Glutamatergic neuron (in vitro differentiated cells): ENCODE measurements around the gene PAQR4. TPM values are rescaled to one million over a fixed set of nuclear protein-coding genes. Genes with fewer than 3 reads are reported as not detected.
A peak's percentile ranks its signal among the peaks of the same experiment; 100 is the strongest.

ENCODE experiments used
- DNase-seq: peaks from one replicate; pipeline ENCODE4 v3.0.0; 2022
- H3K27ac Mint-ChIP-seq: one replicate; pipeline ENCODE4 v1.8.0; 2020; ENCODE audit warnings: mild to moderate bottlenecking, mixed read lengths, inconsistent platforms; ENCODE audit not compliant: unreplicated experiment
- H3K27me3 Mint-ChIP-seq: one replicate; pipeline ENCODE4 v1.8.0; 2020; ENCODE audit warnings: mild to moderate bottlenecking, moderate library complexity, mixed read lengths, inconsistent platforms; ENCODE audit not compliant: unreplicated experiment
- H3K36me3 Mint-ChIP-seq: one replicate; pipeline ENCODE4 v1.8.0; 2020; ENCODE audit warnings: mild to moderate bottlenecking, mixed read lengths, inconsistent platforms; ENCODE audit not compliant: unreplicated experiment
- H3K4me1 Mint-ChIP-seq: one replicate; pipeline ENCODE4 v1.8.0; 2020; ENCODE audit warnings: mild to moderate bottlenecking, low read depth, mixed read lengths, inconsistent platforms; ENCODE audit not compliant: unreplicated experiment
- H3K4me3 Mint-ChIP-seq: one replicate; pipeline ENCODE4 v1.8.0; 2020; ENCODE audit warnings: mild to moderate bottlenecking, mixed read lengths, inconsistent platforms; ENCODE audit not compliant: unreplicated experiment
- H3K9me3 Mint-ChIP-seq: one replicate; pipeline ENCODE4 v1.8.0; 2020; ENCODE audit warnings: mild to moderate bottlenecking, moderate library complexity, mixed read lengths, inconsistent platforms; ENCODE audit not compliant: unreplicated experiment
- total RNA-seq: library from RNA; stranded (reverse); fragmentation: NEBNext Ultra II Directional; extraction: Animal tissue kit (Norgen Biotek cat#: 25700); gene quantifications from one replicate; pipeline ENCODE4 v1.2.1, GENCODE V29; 2021; ENCODE audit not compliant: unreplicated experiment
- TF ChIP-seq, protein P1 (sequence below): fragments of 200-600 bp; sonication (generic); IDR thresholded peaks from one replicate; pipeline ENCODE4 v1.5.0; 2021; ENCODE audit not compliant: partially characterized antibody, unreplicated experiment

The PAQR4 gene
- total RNA-seq, 1 donor from 2014 or later: 69.1 TPM

DNA sequence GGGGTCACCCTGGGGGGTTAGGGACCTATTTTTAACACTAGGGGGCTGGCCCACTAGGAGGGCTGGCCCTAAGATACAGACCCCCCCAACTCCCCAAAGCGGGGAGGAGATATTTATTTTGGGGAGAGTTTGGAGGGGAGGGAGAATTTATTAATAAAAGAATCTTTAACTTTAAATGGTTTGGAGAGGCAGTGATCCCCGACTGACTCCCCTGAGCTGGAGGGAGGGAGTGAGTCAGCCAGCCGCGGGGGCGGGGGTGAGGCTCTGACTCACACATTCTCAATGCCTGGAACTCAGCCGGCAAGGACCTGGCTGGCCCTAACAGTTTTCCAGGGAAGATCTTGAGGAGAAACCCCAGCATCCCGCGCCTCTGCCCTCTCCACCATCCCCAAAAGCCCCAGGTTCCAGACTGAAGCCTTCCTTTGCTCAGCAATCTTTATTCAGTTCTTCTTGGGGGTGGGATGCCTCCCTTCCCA is 53.1 kb downstream of the PAQR4 start:
- Mint-ChIP-seq H3K27ac (no peak overlapping the region), H3K36me3 (no peaks in the 10 kb centered on the region), H3K27me3 (peaks cover 13% of the 10 kb centered on the region), H3K4me1 (peaks cover 16% of the 10 kb centered on the region), H3K4me3 (peak overlapping the region; percentile 90), H3K9me3 (peaks cover 2% of the 10 kb centered on the region)
- TF ChIP-seq, protein P1, sequence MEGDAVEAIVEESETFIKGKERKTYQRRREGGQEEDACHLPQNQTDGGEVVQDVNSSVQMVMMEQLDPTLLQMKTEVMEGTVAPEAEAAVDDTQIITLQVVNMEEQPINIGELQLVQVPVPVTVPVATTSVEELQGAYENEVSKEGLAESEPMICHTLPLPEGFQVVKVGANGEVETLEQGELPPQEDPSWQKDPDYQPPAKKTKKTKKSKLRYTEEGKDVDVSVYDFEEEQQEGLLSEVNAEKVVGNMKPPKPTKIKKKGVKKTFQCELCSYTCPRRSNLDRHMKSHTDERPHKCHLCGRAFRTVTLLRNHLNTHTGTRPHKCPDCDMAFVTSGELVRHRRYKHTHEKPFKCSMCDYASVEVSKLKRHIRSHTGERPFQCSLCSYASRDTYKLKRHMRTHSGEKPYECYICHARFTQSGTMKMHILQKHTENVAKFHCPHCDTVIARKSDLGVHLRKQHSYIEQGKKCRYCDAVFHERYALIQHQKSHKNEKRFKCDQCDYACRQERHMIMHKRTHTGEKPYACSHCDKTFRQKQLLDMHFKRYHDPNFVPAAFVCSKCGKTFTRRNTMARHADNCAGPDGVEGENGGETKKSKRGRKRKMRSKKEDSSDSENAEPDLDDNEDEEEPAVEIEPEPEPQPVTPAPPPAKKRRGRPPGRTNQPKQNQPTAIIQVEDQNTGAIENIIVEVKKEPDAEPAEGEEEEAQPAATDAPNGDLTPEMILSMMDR: no peak
- peak; percentile 59 for DNase-seq

DNA sequence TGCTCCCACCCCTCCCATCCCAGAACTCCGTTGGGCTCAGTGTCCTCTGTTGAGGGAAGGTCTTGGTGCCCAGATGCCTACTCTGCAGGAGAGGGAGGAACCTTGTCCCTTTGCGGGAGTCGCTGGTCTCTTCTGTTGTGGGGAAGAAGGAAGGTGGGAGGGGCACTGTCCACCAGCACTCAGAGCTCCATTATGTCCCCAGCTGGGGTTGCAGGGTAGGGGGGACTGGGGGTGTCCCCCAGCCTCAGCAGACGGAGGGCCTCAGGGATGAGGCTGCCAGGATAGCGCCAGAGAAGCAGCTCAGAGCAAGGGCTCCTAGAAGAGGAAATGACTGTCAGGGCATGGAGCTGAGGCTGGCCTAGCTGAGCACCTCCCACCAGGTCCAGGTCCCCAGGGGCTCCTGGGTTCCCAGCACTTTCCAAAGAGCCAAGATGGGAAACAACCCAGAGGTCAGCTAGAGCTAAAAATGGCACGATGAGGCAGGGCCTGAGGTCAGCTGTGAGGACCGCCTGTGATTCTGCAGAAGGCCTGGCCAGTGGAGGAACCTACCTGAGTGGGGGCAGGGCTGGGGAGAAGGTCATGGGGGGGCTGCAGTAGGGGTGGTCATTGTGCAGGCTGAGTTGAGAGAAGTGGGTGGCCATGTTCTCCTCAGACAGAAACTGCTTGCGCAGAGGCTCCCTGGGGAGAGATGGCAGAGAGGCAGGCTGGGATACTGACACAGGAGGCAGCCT is 53.7 kb downstream of the PAQR4 start:
- Mint-ChIP-seq H3K36me3 (no peaks in the 10 kb centered on the region), H3K4me3 (peak overlapping the region; percentile 90), H3K27ac (peak overlapping the region; percentile 96), H3K4me1 (peaks cover 18% of the 10 kb centered on the region), H3K9me3 (peaks cover 2% of the 10 kb centered on the region), H3K27me3 (peaks cover 13% of the 10 kb centered on the region)
- TF ChIP-seq, protein P1: no peak
- peak; percentile 51 for DNase-seq

Other genes starting within 250 kb of the PAQR4 start
- 10.8 TPM for gene PRSS27, start 249.1 kb upstream of the PAQR4 start, total RNA-seq
- 699 TPM for gene SRRM2, start 216.7 kb upstream of the PAQR4 start, total RNA-seq
- gene ELOB, start 192.1 kb upstream of the PAQR4 start, total RNA-seq: 183 TPM
- gene PRSS33, start 181.8 kb upstream of the PAQR4 start, total RNA-seq: 0.39 TPM
- gene PRSS41, start 170.9 kb upstream of the PAQR4 start, total RNA-seq: not detected
- gene PRSS21, start 152.1 kb upstream of the PAQR4 start, total RNA-seq: not detected
- not detected for gene ZG16B, start 139.0 kb upstream of the PAQR4 start, total RNA-seq
- gene PRSS22, start 111.2 kb upstream of the PAQR4 start, total RNA-seq: not detected
- gene FLYWCH2, start 86.1 kb upstream of the PAQR4 start, total RNA-seq: 30.5 TPM
- 77.1 TPM for gene FLYWCH1, start 57.4 kb upstream of the PAQR4 start, total RNA-seq
- 12.8 TPM for gene KREMEN2, start 5.1 kb upstream of the PAQR4 start, total RNA-seq
- 8.5 TPM for gene PKMYT1, start 11.1 kb downstream of the PAQR4 start, total RNA-seq
- 0.39 TPM for gene CLDN9, start 43.6 kb downstream of the PAQR4 start, total RNA-seq
- gene CLDN6, start 48.8 kb downstream of the PAQR4 start, total RNA-seq: 31.1 TPM
- 4.2 TPM for gene TNFRSF12A, start 51.0 kb downstream of the PAQR4 start, total RNA-seq
- gene HCFC1R1, start 54.6 kb downstream of the PAQR4 start, total RNA-seq: 117 TPM
- gene THOC6, start 54.7 kb downstream of the PAQR4 start, total RNA-seq: 30.2 TPM
- gene BICDL2, start 67.6 kb downstream of the PAQR4 start, total RNA-seq: not detected
- gene MMP25, start 77.2 kb downstream of the PAQR4 start, total RNA-seq: not detected
- gene IL32, start 96.3 kb downstream of the PAQR4 start, total RNA-seq: 1.3 TPM
- 0.74 TPM for gene ZSCAN10, start 129.9 kb downstream of the PAQR4 start, total RNA-seq
- 31.6 TPM for gene ZNF205, start 143.2 kb downstream of the PAQR4 start, total RNA-seq
- 18.7 TPM for gene ZNF213, start 165.7 kb downstream of the PAQR4 start, total RNA-seq
- not detected for gene OR1F1, start 218.9 kb downstream of the PAQR4 start, total RNA-seq